Small intestine (tissue), 7 donors: ENCODE data around the gene CASQ1. TPM values are rescaled to one million over a fixed set of nuclear protein-coding genes. Genes with fewer than 3 reads are reported as not detected.
A peak's percentile ranks its signal among the peaks of the same experiment; 100 is the strongest.

Experiments
- DNase-seq, 2 donors: peaks; one replicate each; pipeline versions ENCODE4 v3.0.0 to v3.0.0-alpha.2; 2013
- FAIRE-seq: peaks from 2 replicates; lab custom pipeline; 2012; peaks lifted over from hg19 to GRCh38; lab: Jason Lieb, UNC
- H3K27ac ChIP-seq, 3 donors: one replicate each; pipeline ENCODE4 v1.5.1; 2013; ENCODE audit warnings: low read length in 2 of 3, mild to moderate bottlenecking in 2 of 3, control low read depth in 1 of 3, inconsistent platforms in 1 of 3, low read depth in 1 of 3, moderate library complexity in 1 of 3
- H3K27me3 ChIP-seq, 3 donors: one replicate each; pipeline ENCODE4 v1.6.1; 2013; ENCODE audit warnings: low read length in 3 of 3, inconsistent platforms in 1 of 3; ENCODE audit not compliant: control insufficient read depth in 3 of 3, insufficient read depth in 3 of 3
- H3K36me3 ChIP-seq, 3 donors: one replicate each; pipeline ENCODE4 v1.6.1; 2013; ENCODE audit warnings: low read length in 3 of 3, inconsistent platforms in 1 of 3, low read depth in 1 of 3, mild to moderate bottlenecking in 1 of 3, moderate library complexity in 1 of 3; ENCODE audit not compliant: control insufficient read depth in 3 of 3, insufficient read depth in 2 of 3
- H3K4me1 ChIP-seq, 3 donors: one replicate each; pipeline ENCODE4 v1.6.1; 2013; ENCODE audit warnings: low read length in 2 of 3, inconsistent platforms in 1 of 3, low read depth in 1 of 3, mild to moderate bottlenecking in 1 of 3, moderate library complexity in 1 of 3; ENCODE audit not compliant: control insufficient read depth in 3 of 3, insufficient read depth in 2 of 3
- H3K4me3 ChIP-seq, 3 donors: one replicate each; pipeline ENCODE4 v1.5.1; 2013; ENCODE audit warnings: low read length in 3 of 3, control low read depth in 1 of 3, inconsistent platforms in 1 of 3, low read depth in 1 of 3, mild to moderate bottlenecking in 1 of 3, moderate library complexity in 1 of 3
- H3K9me3 ChIP-seq, 2 donors: one replicate each; pipeline ENCODE4 v1.6.1; 2013; ENCODE audit warnings: low read depth in 1 of 2, low read length in 1 of 2; ENCODE audit not compliant: control insufficient read depth in 2 of 2, insufficient read depth in 1 of 2
- WGBS, 3 donors: extraction: QIAGEN DNeasy Blood & Tissue Kit; methylation state at CpG; one replicate each; pipeline ENCODE4 v1.1.7; 2013; 5-methylcytosine and 5-hydroxymethylcytosine counted together
- polyA plus RNA-seq, 4 donors: library from polyadenylated mRNA; stranded (reverse) in 3 of 4; unstranded in 1 of 4; fragments of 200-250 nt in 3 of 4; fragments of 120-200 nt in 1 of 4; gene quantifications; one replicate each; pipeline versions ENCODE4 v1.2.1 to v1.2.3, GENCODE V29; 2013
- donor health status: healthy with polysubstance abuse.
- donor health status: control.
- donor health status: control.
- donor health status: Bipolar disorder and iron deficiency.
- donor health status: healthy.

The CASQ1 gene
- polyA plus RNA-seq, 4 donors, result 0.45 to 2.1 (median 0.60) TPM

DNA sequence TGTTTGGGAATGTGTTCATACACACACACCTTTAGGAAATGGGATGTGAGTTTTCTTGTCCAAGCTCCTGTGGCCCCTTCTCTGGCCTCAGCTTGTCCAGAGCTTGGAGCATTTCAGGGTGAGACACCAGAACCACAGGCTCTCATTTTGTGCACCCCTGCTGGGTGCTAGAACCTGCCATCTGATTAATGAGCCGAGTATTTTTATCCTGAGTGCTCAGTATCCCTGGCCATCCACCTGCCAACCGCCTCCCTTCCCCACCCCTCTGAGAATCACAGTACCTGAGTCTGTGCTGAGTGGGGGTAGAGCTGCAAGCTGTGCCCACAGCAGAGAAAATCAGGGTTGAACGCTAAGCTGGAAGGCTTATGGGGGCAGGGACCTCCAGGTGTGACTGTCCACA lies 1.4 kb downstream of the CASQ1 start:
- FAIRE-seq (no peak), DNase-seq (no peak)
- H3K27me3 ChIP-seq, result no peaks in the 10 kb centered on the region
- H3K36me3 ChIP-seq, result no peaks in the 10 kb centered on the region
- H3K27ac ChIP-seq, result no peak overlapping the region
- WGBS, 3 donors, result 65 to 86% (median 84%) methylated on average over 3 of the region's 3 CpGs
- peaks cover 0 to 18% (median 0%) of the 10 kb centered on the region in 3 donors for H3K4me1 ChIP-seq
- H3K9me3 ChIP-seq, result no peaks in the 10 kb centered on the region
- H3K4me3 ChIP-seq, result no peak overlapping the region

DNA sequence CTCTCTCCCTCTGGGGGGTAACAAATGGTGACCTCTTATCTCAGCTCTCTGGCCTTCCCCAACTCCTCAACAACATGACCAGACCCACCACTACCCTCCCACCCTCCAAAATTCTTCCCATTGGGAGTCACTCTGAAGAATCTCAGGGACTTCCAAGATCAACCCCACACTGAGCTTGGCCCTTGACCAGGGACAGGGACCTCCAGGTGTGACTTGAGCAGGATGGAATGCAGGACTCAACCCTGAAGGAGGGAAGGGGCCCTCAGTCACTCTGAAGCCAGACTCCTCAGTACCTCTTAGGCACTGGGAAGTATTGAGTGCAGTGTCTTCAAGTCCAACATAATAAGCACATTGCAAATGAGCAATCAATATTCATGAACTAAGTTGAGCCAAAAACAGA lies 1.9 kb downstream of the CASQ1 start:
- Histone ChIP-seq H3K36me3 (no peaks in the 10 kb centered on the region), H3K4me3 (no peak overlapping the region), H3K4me1 (peaks cover 0 to 18% (median 0%) of the 10 kb centered on the region in 3 donors), H3K9me3 (no peaks in the 10 kb centered on the region), H3K27me3 (no peaks in the 10 kb centered on the region), H3K27ac (no peak overlapping the region)
- DNase-seq (no peak), FAIRE-seq (no peak)

DNA sequence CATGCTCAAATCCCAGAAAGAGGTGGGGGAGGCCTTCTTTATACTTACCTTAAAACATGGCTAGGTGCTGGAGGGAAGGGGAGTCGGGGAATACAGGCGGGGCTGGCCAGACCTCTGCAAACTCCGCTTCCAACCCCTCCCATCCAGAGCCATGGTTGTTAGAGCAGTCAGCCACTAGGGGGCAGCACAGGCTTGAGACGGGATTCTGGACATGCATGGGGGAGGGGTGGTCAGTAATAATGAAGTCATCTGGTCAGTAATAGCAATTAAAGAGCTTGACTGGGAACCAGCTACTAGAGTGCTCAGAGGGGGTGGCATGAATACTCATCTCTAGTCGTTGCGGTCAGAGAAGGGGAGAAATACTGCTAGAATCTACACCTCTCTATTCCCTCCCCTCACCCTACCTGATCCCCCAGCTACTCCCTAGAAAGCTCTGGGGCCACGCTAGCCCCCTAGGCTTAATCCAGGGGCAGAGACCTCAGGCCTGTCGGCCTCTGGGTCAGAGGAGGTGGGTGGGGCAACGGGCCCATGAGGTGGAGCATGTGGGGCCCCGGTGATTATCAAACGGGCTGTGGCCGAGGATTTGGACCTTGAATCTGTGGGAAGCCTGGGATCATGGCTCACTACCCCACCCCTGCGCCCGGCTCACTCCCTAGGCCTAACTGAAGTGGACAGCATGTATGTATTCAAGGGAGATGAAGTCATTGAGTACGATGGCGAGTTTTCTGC lies 2.9 kb downstream of the CASQ1 start:
- H3K27ac ChIP-seq, result peak overlapping the region in 1 of 3 donors; percentile 66
- no peaks in the 10 kb centered on the region for H3K9me3 ChIP-seq
- DNase-seq (peak; percentile 86 to 89), FAIRE-seq (no peak)
- H3K36me3 ChIP-seq, result no peaks in the 10 kb centered on the region
- H3K4me1 ChIP-seq, result peaks cover 0 to 18% (median 0%) of the 10 kb centered on the region in 3 donors
- no peaks in the 10 kb centered on the region for H3K27me3 ChIP-seq
- H3K4me3 ChIP-seq, result peak overlapping the region in 1 of 3 donors; percentile 1
- WGBS, 3 donors, result 9 to 29% (median 17%) methylated on average over 16 of the region's 16 CpGs

DNA sequence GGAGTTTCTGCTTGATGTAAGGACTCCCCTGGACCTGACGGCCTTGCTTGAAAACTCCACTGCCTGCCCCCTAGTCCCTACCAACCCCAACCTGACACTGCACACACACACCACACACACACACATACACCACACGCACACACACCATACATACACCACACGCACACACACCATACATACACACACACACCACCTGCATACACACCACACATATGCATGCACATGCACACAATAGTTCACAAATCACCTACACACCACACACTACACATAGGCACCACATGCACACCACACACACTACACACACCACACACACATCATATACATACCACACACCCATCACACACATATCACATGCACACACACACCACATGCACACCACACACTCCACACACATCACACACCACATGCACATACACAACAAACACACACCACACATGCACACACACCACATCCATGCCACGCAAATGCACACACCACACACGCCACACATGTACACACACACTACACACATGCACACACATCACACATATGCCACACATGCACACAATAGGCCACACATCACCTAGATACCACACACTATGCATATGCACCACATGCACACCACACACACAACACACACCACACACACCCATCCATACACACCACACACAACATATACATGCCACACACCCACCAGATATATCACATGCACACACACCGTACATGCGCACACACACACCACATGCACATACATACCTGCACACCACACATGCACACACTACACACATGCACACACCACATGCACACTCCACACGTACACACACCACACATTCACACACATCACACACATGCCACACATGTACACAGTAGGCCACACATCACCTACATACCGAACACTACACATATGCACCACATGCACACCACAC lies 3.7 kb downstream of the CASQ1 start:
- Histone ChIP-seq H3K27ac (no peak overlapping the region), H3K4me3 (no peak overlapping the region), H3K9me3 (no peaks in the 10 kb centered on the region), H3K27me3 (no peaks in the 10 kb centered on the region), H3K4me1 (peaks cover 0 to 18% (median 0%) of the 10 kb centered on the region in 3 donors), H3K36me3 (no peaks in the 10 kb centered on the region)
- no peak for DNase-seq
- WGBS, 3 donors, result 87 to 91% (median 89%) methylated on average over 9 of the region's 9 CpGs
- FAIRE-seq, result no peak

DNA sequence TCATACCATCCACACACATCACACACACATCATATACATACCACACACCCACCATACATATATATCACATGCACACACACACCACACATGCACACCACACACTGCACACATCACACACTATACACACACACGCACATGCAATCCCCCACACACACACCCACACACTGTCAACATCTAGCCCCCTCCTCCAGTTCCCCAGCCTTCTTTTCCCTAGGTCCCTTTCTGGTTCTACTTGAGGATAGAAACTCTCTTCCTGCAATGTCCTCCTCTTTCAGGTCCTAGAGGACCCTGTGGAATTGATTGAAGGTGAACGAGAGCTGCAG lies 4.3 kb downstream of the CASQ1 start:
- DNase-seq (no peak), FAIRE-seq (no peak)
- no peaks in the 10 kb centered on the region for H3K9me3 ChIP-seq
- WGBS, 3 donors, result 77 to 85% (median 80%) methylated on average over 2 of the region's 2 CpGs
- H3K27ac ChIP-seq, result no peak overlapping the region
- H3K36me3 ChIP-seq, result no peaks in the 10 kb centered on the region
- H3K27me3 ChIP-seq, result no peaks in the 10 kb centered on the region
- no peak overlapping the region for H3K4me3 ChIP-seq
- peaks cover 0 to 18% (median 0%) of the 10 kb centered on the region in 3 donors for H3K4me1 ChIP-seq

DNA sequence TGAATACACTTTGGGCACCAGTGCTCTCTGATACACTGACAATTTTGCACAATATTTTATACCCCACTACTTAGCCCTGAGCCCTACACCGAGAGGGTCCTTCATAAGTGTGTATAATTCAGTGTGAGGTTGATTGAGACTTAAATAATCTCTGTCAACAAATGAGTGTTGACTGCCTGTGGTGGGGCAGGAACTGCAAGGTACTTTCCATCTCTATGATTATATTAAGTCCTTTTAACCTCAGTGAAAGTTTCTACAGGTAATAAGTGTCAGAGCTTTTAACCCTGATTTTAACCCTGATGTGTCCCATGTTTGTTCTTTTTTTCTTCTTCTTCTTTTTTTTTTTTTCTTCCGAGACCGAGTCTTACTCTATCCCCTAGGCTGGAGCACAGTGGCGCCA lies 5.8 kb downstream of the CASQ1 start:
- no peak overlapping the region for H3K27ac ChIP-seq
- H3K9me3 ChIP-seq, result no peaks in the 10 kb centered on the region
- DNase-seq, result no peak
- WGBS, 3 donors, result 85 to 89% (median 88%) methylated on average over 4 of the region's 4 CpGs
- H3K4me1 ChIP-seq, result peaks cover 0 to 15% (median 0%) of the 10 kb centered on the region in 3 donors
- FAIRE-seq, result no peak
- H3K36me3 ChIP-seq, result no peaks in the 10 kb centered on the region
- H3K27me3 ChIP-seq, result no peaks in the 10 kb centered on the region
- no peak overlapping the region for H3K4me3 ChIP-seq

DNA sequence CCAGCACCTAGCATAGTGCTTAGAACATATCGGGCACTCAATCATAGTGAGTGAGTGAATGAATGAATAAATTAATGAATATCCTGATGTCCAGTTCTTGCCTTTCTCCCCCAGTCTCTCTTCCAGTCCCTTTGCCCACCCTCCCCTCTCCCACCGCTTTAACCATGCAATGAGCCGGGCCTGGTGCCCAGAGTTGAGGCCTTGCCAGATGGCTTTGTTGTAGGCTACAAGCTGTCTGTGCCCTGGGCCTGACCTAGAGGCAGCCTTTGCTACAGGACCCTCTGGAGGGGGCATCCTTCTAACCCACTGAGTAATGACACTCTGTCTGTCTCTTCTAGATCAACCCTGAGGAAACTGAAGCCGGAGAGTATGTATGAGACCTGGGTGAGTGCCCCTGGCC lies 6.9 kb downstream of the CASQ1 start:
- DNase-seq (no peak), FAIRE-seq (no peak)
- H3K9me3 ChIP-seq, result no peaks in the 10 kb centered on the region
- H3K4me3 ChIP-seq, result no peak overlapping the region
- no peaks in the 10 kb centered on the region for H3K36me3 ChIP-seq
- H3K27ac ChIP-seq, result no peak overlapping the region
- 90 to 99% (median 95%) methylated on average over 4 of the region's 4 CpGs for WGBS, 3 donors
- H3K27me3 ChIP-seq, result no peaks in the 10 kb centered on the region
- H3K4me1 ChIP-seq, result peaks cover 0 to 15% (median 0%) of the 10 kb centered on the region in 3 donors

DNA sequence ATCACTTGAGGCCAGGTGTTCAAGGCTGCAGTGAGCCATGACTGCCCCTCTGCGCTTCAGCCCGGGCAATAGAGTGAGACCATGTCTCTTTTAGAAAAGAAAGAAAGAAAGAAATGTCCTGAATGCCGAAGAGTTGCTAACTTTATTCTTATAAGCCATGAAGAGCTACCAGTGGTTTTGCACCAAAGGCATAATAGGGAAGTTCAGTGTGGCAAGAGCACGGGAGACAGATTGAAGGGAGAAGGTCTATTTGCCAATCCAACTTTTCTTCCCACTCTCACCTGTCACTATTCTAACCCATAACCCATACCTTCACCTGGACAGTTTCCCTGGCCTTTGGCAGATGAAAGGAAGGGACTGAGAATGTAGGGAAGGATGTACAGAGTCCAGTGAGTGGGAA lies 10.4 kb downstream of the CASQ1 start:
- no peak for FAIRE-seq
- Histone ChIP-seq H3K4me1 (peaks cover 0 to 4% (median 0%) of the 10 kb centered on the region in 3 donors), H3K27ac (no peak overlapping the region), H3K27me3 (no peaks in the 10 kb centered on the region), H3K9me3 (no peaks in the 10 kb centered on the region), H3K4me3 (no peak overlapping the region), H3K36me3 (no peaks in the 10 kb centered on the region)
- WGBS, 3 donors, result 73 to 89% (median 77%) methylated on average over 4 of the region's 4 CpGs
- no peak for DNase-seq
